Right ventricle myocardium inferior (tissue), 1 donor: ENCODE data around the gene MIPOL1. TPM values are rescaled to one million over a fixed set of nuclear protein-coding genes. Genes with fewer than 3 reads are reported as not detected.

ENCODE experiments used
- ATAC-seq: fragments of 200-7000 bp; cut with Tn5 transposase; one replicate; pipeline ENCODE4 v1.9.1; 2020; ENCODE audit warnings: mild to moderate bottlenecking, moderate library complexity
- DNase-seq: peaks from one replicate; pipeline ENCODE4 v3.0.0; 2021; ENCODE audit errors: missing footprints
- intact Hi-C: fragments of 100-400 bp; cut with DNase I; formaldehyde crosslinking; loops from one replicate; pipeline ENCODE4 v1.11.0; 2022
- total RNA-seq: library from RNA; stranded (reverse); fragmentation: NEBNext Ultra II Directional; extraction: Animal tissue kit (Norgen Biotek cat#: 25700); gene quantifications from one replicate; pipeline ENCODE4 v1.2.1, GENCODE V29; 2021
- donor health status: DM: no; HTN: yes; CAD: no; lungs with severe emphysema.

The MIPOL1 gene
- total RNA-seq, 1 donor from 2014 or later, result 7.0 TPM

GRCh38 chr14:37585971-37586796 is 388.4 kb downstream of the MIPOL1 start:
- intact Hi-C loops, result no loop called here
- ATAC-seq, result no peak
- DNase-seq, result no peak

DNA sequence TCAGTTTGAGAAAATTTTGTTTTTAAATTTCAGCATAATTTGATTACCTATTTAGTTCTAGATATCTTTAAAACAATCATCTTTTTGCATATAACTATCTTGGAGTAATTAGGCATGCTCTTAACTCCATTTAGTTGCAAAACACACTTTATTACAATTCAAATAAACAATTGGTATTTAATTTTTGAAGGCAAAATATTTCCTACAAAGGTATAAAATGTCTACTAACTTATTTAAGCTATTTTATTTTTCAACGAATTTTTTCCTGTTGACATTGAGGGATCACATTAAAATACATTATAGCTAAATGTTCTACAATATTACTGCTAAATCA is 389.0 kb downstream of the MIPOL1 start:
- ATAC-seq (no peak), DNase-seq (no peak)

DNA sequence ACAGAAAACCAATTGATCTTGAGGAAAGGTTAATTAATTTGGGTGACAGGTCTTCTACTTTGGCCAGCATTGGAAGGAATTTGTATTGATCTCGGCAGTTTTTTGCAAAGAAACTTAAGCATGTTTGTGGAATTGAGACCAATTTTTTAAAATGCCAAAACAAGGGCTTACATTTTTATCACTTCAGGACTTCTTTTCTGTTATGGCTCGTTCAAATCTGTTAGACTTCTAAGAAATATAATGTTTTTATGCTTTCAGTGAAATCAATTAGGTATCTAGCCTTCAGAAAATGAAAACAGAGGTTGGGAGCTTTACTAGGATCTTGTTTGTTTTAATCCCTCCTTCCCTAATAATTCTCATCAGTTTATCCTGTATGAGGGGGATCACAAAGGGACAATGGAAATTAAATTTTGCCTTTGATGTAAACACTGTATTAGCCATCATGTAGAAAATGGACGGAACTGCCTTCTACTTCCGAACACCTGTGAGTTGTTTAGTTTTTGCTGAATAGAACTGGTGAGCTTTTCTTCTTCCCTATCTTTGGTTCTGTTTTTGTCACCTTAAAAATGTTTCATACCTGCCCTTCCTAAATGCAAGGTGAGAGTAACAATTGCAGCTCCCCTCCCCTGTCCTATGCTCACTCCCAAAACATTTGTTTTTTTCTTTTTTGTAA is 389.5 kb downstream of the MIPOL1 start:
- intact Hi-C loops, result no loop called here
- DNase-seq (no peak), ATAC-seq (no peak)

More for the DNA sequence above, 389.0 kb downstream of the MIPOL1 start:
- intact Hi-C loops, result no loop called here

- intact Hi-C loops, result no loop called here
- ATAC-seq (no peak), DNase-seq (no peak)
Measured at GRCh38 chr14:37587881-37588666, 390.3 kb downstream of the MIPOL1 start.

DNA sequence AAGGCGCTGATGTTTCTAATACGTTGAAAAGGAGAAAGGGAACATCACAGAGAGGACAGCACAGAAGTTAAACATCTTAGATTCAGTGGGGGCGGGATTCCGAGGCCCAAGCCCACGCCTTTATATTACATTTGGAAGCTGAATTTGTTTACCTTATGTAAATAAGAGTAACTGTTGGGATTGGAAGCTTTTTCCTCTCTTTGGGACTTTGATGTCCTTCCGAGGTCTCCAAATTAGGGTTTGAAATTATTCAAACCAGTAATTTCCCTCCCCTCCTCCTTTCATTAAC is 390.9 kb downstream of the MIPOL1 start:
- DNase-seq (no peak), ATAC-seq (no peak)
- intact Hi-C loops, result no loop called here

GRCh38 chr14:37588956-37589714 is 391.4 kb downstream of the MIPOL1 start:
- intact Hi-C loops, result no loop called here
- DNase-seq (no peak), ATAC-seq (no peak)

DNA sequence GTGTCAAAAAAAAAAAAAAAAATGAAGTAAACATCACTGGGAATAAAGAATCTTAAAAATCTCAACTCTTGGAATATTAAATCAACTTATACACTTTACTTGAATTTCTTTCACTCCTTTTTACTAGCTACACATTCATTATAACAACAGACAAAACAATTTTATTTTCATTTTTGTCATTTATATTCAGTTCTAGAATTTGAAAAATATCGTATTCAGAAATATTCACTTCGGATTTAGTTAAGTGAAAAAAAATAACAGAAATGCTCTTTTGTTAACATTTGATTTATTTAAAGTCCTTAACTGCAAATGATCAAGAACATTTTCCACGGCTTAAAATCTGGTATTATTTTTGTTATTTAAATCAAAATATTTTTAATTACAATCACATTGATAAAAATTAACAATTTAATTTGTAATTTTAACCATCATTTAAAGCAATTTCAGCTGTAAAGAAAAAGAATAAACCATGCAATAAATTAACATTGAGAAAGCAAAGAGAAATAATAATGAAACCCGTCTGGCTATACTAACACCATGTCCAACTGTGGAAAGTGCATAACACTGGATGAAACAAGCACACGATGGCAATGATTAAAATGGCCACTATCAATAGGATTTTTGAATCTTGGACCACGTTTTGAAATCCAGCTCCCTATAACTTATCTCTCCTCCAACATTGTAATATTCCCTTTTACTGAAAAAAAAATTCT is 392.1 kb downstream of the MIPOL1 start:
- no peak for ATAC-seq
- intact Hi-C loops, result no loop called here

GRCh38 chr14:37590428-37591139 is 392.8 kb downstream of the MIPOL1 start:
- no peak for ATAC-seq
- no peak for DNase-seq
- intact Hi-C loops, result no loop called here

More for the DNA sequence above, 392.1 kb downstream of the MIPOL1 start:
- DNase-seq, result no peak

DNA sequence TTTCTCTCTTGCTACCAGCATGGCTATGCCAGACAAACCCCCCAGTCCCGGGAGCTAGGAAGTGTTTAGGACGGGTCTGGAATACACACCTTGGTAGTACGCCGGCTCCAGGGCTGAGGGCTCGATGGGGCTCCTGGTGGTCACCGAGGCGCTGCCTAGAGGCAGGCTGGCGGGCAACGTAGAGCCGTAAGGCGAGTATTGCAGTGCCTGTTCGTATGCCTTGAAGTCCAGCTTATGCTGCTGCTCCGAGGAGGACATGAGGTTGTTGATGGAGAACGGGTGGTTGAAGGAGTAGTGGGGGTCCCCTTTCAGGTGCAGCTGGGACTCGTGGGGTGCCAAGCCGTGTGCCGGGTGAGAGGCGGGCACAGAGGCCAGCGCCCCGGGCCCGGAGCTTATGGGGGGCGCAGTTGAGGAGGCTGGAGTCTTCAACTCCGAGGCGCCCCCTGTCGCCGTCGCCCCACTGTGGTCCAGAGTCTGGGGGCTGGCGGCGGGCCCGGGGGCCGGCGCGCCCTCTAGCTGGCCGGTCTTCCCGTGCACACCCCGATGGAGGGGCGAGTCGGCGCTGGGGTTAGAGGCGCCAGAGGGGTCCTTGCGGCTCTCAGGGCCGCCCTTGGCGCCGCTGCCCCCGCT is 393.7 kb downstream of the MIPOL1 start:
- no peak for DNase-seq
- intact Hi-C loops, result no loop called here

DNA sequence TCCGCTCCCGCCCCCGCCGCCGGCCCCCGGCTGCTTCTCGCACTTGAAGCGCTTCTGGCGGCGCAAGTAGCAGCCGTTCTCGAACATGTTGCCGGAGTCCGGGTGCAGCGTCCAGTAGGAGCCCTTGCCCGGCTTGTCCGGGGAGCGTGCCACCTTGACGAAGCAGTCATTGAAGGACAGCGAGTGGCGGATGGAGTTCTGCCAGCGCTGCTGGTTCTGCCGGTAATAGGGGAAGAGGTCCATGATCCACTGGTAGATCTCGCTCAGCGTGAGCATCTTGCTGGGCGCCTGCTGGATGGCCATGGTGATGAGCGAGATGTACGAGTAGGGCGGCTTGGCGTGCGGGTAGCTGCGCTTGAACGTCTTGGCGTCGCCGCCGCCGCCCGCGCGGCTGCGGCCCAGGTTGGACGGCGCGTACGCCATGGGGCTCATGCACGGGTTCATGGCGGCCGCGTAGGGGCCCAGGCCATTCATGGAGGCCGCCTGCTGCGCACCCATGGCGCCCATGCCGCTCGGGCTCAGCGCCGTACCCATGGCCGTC is 394.3 kb downstream of the MIPOL1 start:
- no peak for ATAC-seq
- intact Hi-C loops, result no loop called here
- no peak for DNase-seq

More for the DNA sequence above, 393.7 kb downstream of the MIPOL1 start:
- ATAC-seq, result no peak

DNA sequence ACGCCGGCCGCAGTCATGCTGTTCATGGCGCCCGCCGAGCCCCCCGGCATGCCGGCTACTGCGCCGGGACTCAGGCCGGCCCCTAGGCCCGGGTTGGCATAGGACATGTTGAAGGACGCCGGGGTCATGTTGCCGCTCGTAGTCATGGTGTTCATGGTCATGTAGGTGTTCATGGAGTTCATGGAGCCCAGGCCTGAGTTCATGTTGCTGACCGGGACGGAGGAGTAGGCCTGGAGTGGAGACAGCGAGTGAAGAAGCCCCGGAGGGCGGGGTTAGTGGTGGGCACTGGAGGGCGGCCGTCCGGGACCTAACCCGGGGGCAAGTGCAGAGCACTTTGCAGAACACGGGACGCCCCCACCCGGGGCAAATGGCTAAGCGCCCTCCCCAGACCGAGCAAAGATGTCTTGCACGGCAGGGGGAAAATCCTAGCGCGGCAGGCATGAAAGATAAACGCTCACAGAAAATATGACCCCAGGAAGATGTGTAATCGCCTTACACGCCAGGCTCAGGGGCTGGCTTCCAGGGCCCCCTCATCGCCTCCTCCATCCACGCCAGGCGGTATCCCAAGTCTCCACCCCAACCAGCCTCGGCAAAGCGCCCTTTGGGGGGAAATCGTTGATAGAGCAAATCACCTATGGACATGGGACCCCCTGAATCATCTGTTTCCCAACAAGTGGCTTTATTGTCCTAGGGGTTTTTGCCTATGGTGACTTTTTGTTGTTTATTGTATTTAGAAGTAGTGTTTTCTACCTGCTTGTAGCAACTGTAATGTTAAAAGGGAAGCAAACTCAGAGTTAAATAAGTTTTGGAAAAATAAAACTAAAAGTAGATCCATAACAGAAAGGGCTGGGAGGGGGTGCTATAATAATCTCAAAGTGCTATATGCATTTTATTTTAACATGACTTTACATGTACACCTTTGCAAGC is 395.0 kb downstream of the MIPOL1 start:
- ATAC-seq, result no peak
- intact Hi-C loops, result no loop called here
- DNase-seq, result no peak

- ATAC-seq, result no peak
- no peak for DNase-seq
- intact Hi-C loops, result no loop called here
Measured at GRCh38 chr14:37593511-37594237, 395.9 kb downstream of the MIPOL1 start.

DNA sequence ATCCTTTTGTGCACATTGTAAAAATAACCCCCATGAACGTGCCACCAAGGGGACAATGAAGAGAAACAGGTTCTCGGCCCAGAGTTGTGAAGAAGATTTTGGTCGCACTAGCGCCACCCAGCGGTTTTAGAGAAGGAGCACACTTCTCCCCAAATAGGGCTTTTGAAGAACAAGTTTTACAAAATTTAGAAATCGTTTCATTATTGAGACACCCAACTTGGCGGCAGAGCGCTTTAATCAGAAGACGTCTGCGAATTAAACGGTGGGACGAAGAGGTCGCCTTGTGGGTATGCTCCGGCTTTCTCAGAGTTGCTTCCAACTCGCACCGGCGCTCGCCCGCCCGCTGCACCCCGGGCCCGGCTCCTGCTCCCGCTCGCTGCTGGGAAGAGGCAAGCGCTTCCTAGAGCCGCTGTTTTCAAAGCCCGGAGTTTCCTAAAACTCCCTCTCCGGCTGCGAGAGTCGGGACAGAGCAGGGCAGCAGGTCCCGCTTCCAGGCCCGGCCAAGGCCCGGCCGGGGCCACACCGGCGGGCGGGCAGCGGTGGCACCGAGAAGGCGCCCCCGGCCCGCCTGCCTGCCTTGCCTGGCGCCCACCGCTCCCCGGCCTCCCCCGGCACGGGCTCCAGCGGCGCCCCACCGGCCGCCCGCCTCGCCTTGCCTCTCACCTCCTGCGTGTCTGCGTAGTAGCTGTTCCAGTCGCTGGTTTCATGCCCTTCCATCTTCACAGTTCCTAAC is 396.7 kb downstream of the MIPOL1 start:
- ATAC-seq, result no peak
- DNase-seq, result no peak
- intact Hi-C loops, result no loop called here

- intact Hi-C loops, result no loop called here
- no peak for DNase-seq
- no peak for ATAC-seq
Measured at GRCh38 chr14:37594971-37595808, 397.5 kb downstream of the MIPOL1 start, which contains the start of the genes FOXA1 and TTC6. FOXA1 (minus strand) TSS chr14:37595249; CDS start chr14:37594972, 277 bp downstream. TTC6 (plus strand) TSS chr14:37595629; CDS start chr14:37622065, 26,436 bp downstream.
